ENCODE results near the gene SP5.

DNA sequence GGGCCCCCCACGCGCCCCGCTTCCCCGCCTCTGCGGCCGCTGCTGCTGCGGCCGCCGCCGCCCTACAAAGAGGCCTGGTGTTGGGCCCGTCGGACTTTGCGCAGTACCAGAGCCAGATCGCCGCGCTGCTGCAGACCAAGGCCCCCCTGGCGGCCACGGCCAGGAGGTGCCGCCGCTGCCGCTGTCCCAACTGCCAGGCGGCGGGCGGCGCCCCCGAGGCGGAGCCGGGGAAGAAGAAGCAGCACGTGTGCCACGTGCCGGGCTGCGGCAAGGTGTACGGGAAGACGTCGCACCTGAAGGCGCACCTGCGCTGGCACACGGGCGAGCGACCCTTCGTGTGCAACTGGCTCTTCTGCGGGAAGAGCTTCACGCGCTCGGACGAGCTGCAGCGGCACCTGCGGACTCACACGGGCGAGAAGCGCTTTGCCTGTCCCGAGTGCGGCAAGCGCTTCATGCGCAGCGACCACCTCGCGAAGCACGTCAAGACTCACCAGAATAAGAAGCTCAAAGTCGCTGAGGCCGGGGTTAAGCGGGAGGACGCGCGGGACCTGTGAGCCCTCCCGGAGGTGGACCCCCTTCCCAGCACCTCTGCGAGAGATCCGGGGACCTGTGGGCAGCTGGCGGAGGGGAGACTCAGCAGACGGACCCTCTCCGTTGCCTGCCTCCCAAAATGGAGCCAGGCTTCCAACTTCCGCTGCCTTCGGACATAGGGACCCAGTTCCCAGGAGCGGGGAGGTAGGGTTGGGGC is 1.9 kb downstream of the SP5 start:
- no peak for TF ChIP-seq FOS (IDR thresholded peaks at IDR 0.05; ENCODE audit: borderline replicate concordance, extremely low read depth, insufficient read length)
- TF ChIP-seq, protein P1, sequence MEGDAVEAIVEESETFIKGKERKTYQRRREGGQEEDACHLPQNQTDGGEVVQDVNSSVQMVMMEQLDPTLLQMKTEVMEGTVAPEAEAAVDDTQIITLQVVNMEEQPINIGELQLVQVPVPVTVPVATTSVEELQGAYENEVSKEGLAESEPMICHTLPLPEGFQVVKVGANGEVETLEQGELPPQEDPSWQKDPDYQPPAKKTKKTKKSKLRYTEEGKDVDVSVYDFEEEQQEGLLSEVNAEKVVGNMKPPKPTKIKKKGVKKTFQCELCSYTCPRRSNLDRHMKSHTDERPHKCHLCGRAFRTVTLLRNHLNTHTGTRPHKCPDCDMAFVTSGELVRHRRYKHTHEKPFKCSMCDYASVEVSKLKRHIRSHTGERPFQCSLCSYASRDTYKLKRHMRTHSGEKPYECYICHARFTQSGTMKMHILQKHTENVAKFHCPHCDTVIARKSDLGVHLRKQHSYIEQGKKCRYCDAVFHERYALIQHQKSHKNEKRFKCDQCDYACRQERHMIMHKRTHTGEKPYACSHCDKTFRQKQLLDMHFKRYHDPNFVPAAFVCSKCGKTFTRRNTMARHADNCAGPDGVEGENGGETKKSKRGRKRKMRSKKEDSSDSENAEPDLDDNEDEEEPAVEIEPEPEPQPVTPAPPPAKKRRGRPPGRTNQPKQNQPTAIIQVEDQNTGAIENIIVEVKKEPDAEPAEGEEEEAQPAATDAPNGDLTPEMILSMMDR (IDR thresholded peaks at IDR 0.05 in 2 of 3, conservative IDR thresholded peaks at IDR 0.05 in 1 of 3; ENCODE audit: control insufficient read depth in 2 of 3, extremely low read depth in 1 of 3, insufficient read depth in 1 of 3, low read depth in 3 of 3, low read length in 3 of 3), result peak in 1 of 3 experiments; percentile 23; a peak in 2 of 6 replicates
- TF ChIP-seq SMC3 (IDR thresholded peaks at IDR 0.05; ENCODE audit: borderline replicate concordance, low read length), result no peak
- TF ChIP-seq, protein P2, sequence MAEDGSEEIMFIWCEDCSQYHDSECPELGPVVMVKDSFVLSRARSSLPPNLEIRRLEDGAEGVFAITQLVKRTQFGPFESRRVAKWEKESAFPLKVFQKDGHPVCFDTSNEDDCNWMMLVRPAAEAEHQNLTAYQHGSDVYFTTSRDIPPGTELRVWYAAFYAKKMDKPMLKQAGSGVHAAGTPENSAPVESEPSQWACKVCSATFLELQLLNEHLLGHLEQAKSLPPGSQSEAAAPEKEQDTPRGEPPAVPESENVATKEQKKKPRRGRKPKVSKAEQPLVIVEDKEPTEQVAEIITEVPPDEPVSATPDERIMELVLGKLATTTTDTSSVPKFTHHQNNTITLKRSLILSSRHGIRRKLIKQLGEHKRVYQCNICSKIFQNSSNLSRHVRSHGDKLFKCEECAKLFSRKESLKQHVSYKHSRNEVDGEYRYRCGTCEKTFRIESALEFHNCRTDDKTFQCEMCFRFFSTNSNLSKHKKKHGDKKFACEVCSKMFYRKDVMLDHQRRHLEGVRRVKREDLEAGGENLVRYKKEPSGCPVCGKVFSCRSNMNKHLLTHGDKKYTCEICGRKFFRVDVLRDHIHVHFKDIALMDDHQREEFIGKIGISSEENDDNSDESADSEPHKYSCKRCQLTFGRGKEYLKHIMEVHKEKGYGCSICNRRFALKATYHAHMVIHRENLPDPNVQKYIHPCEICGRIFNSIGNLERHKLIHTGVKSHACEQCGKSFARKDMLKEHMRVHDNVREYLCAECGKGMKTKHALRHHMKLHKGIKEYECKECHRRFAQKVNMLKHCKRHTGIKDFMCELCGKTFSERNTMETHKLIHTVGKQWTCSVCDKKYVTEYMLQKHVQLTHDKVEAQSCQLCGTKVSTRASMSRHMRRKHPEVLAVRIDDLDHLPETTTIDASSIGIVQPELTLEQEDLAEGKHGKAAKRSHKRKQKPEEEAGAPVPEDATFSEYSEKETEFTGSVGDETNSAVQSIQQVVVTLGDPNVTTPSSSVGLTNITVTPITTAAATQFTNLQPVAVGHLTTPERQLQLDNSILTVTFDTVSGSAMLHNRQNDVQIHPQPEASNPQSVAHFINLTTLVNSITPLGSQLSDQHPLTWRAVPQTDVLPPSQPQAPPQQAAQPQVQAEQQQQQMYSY (CRISPR knock-in tag; IDR thresholded peaks at IDR 0.05), result no peak
- TF ChIP-seq POLR2A (IDR thresholded peaks at IDR 0.05; ENCODE audit: low read depth, low read length), result no peak

All from GM12878 (cell line).